ENCODE results near the gene CNTNAP3.
"Not testable (repeated sequence)": the region's sequence is repeated elsewhere in the genome, so short reads cannot be mapped to it uniquely, and the experiment has no call there.

GRCh38 chr9:39200412-39200811 is 87.6 kb downstream of the CNTNAP3 start:
- TF ChIP-seq CTCF (IDR thresholded peaks at IDR 0.05); EP300 (IDR thresholded peaks at IDR 0.05); POLR2A (IDR thresholded peaks at IDR 0.05; ENCODE audit: low read depth); POLR2AphosphoS5 (IDR thresholded peaks at IDR 0.05): not testable (repeated sequence)
